Mucosa of descending colon (tissue), 3 donors: ENCODE measurements around the gene RAD51B. TPM values are rescaled to one million over a fixed set of nuclear protein-coding genes. Genes with fewer than 3 reads are reported as not detected.

ENCODE experiments used
- ATAC-seq: fragments of 200-7000 bp; cut with Tn5 transposase; one replicate; pipeline ENCODE4 v1.9.1; 2020; ENCODE audit warnings: mild to moderate bottlenecking, moderate library complexity
- DNase-seq, 3 donors: peaks; one replicate each; pipeline ENCODE4 v3.0.0-alpha.2; 2020
- H3K36me3 ChIP-seq: fragments of 200-600 bp; one replicate; pipeline ENCODE4 v1.8.0; 2021; ENCODE audit warnings: low read depth, mild to moderate bottlenecking
- H3K4me1 ChIP-seq: fragments of 200-600 bp; one replicate; pipeline ENCODE4 v1.8.0; 2021; ENCODE audit warnings: low read depth, mild to moderate bottlenecking
- H3K4me3 ChIP-seq: fragments of 200-600 bp; one replicate; pipeline ENCODE4 v1.8.0; 2021; ENCODE audit warnings: mild to moderate bottlenecking
- H3K9me3 ChIP-seq: fragments of 200-600 bp; one replicate; pipeline ENCODE4 v1.8.0; 2021; ENCODE audit warnings: mild to moderate bottlenecking
- CTCF ChIP-seq: fragments of 200-600 bp; IDR thresholded peaks from one replicate; pipeline ENCODE4 v1.8.0; 2022; ENCODE audit warnings: antibody characterized with exemption, mild to moderate bottlenecking
- intact Hi-C, 2 donors: fragments of 100-400 bp; cut with DNase I in 1 of 2; cut with micrococcal nuclease in 1 of 2; formaldehyde crosslinking; loops; one replicate each; pipeline versions ENCODE4 v1.11.0 to v1.11.1; 2022; cut with DNase I, micrococcal nuclease
- total RNA-seq, 3 donors: library from RNA; stranded (reverse); fragmentation: NEBNext Ultra II Directional in 2 of 3; extraction: Animal tissue kit (Norgen Biotek cat#: 25700) in 2 of 3; gene quantifications; one replicate each; pipeline versions ENCODE4 v1.2.1 to v1.2.4, GENCODE V29; 2021 to 2023
- donor health status: DM: no; HTN: no; CAD: no; lungs with moderate emphysema.
- donor health status: DM: no; HTN: no; CAD: no.
- donor health status: DM: no; HTN: yes; CAD: no.

The RAD51B gene
- total RNA-seq, 3 donors from 2014 or later, result 15.8 to 23.3 (median 20.9) TPM

- ATAC-seq (no peak), DNase-seq (no peak)
- Histone ChIP-seq H3K4me3 (no peak overlapping the region), H3K9me3 (peaks cover 8% of the 10 kb centered on the region), H3K4me1 (peaks cover 2% of the 10 kb centered on the region), H3K36me3 (no peaks in the 10 kb centered on the region)
- intact Hi-C loops, result no loop called here
- TF ChIP-seq CTCF, result no peak
Observed at GRCh38 chr14:67935371-67935770, 115.8 kb downstream of the RAD51B start.

GRCh38 chr14:67938071-67938470 lies 118.5 kb downstream of the RAD51B start:
- DNase-seq, result no peak
- no peaks in the 10 kb centered on the region for H3K36me3 ChIP-seq
- no peak for TF ChIP-seq CTCF
- intact Hi-C loops, result no loop called here
- H3K4me1 ChIP-seq, result peaks cover 16% of the 10 kb centered on the region
- H3K4me3 ChIP-seq, result no peak overlapping the region
- H3K9me3 ChIP-seq, result no peaks in the 10 kb centered on the region
- no peak for ATAC-seq

- TF ChIP-seq CTCF, result no peak
- Histone ChIP-seq H3K4me3 (no peak overlapping the region), H3K36me3 (no peaks in the 10 kb centered on the region), H3K4me1 (peaks cover 16% of the 10 kb centered on the region), H3K9me3 (no peaks in the 10 kb centered on the region)
- ATAC-seq (peak; percentile 37), DNase-seq (no peak)
- intact Hi-C loops, result loop anchor here (5.0 to 10.0 kb wide), 4 partner anchors 204 to 877 kb away; no protein-coding TSS in a partner anchor
Observed at GRCh38 chr14:67940486-67941455, 121.2 kb downstream of the RAD51B start.

- intact Hi-C loops, result loop anchor here (5.0 to 10.0 kb wide), 4 partner anchors 203 to 876 kb away; no protein-coding TSS in a partner anchor
- Histone ChIP-seq H3K4me1 (peaks cover 16% of the 10 kb centered on the region), H3K9me3 (no peaks in the 10 kb centered on the region), H3K36me3 (no peaks in the 10 kb centered on the region), H3K4me3 (no peak overlapping the region)
- no peak for TF ChIP-seq CTCF
- ATAC-seq, result peak; percentile 23
- DNase-seq, result no peak
Observed at GRCh38 chr14:67941456-67942018, 122.0 kb downstream of the RAD51B start.

GRCh38 chr14:67942080-67942710 lies 122.6 kb downstream of the RAD51B start:
- intact Hi-C loops, result loop anchor here (5.0 to 10.0 kb wide), 4 partner anchors 203 to 875 kb away; no protein-coding TSS in a partner anchor
- Histone ChIP-seq H3K9me3 (no peaks in the 10 kb centered on the region), H3K4me1 (peaks cover 16% of the 10 kb centered on the region), H3K4me3 (no peak overlapping the region), H3K36me3 (no peaks in the 10 kb centered on the region)
- no peak for DNase-seq
- ATAC-seq, result no peak
- TF ChIP-seq CTCF, result no peak
